Peyer's patch (tissue), 4 donors: ENCODE data around the gene PRSS57. TPM values are rescaled to one million over a fixed set of nuclear protein-coding genes. Genes with fewer than 3 reads are reported as not detected.
A peak's percentile ranks its signal among the peaks of the same experiment; 100 is the strongest.

Experiments used
- DNase-seq, 3 donors: peaks; one replicate each; pipeline ENCODE4 v3.0.0-alpha.2; 2017 to 2019
- H3K27ac ChIP-seq, 4 donors: fragments of 200-600 bp; sonication (generic); one replicate each; pipeline ENCODE4 v1.5.1; 2016 to 2019
- H3K27me3 ChIP-seq, 2 donors: fragments of 200-600 bp; sonication (generic); one replicate each; pipeline ENCODE4 v1.5.1; 2019
- H3K36me3 ChIP-seq, 3 donors: fragments of 200-600 bp; sonication (generic); one replicate each; pipeline ENCODE4 v1.5.1; 2016 to 2019
- H3K4me1 ChIP-seq, 4 donors: fragments of 200-600 bp; sonication (generic); one replicate each; pipeline ENCODE4 v1.5.1; 2016 to 2019
- H3K4me3 ChIP-seq, 4 donors: fragments of 200-600 bp; sonication (generic); 1 replicate in 3 of 4; 2 replicates in 1 of 4; pipeline ENCODE4 v1.5.1; 2016 to 2019; ENCODE audit warnings: mild to moderate bottlenecking in 1 of 4
- H3K9me3 ChIP-seq, 4 donors: fragments of 200-600 bp; sonication (generic); one replicate each; pipeline ENCODE4 v1.5.1; 2016 to 2019; ENCODE audit warnings: mild to moderate bottlenecking in 1 of 4
- POLR2A ChIP-seq, 2 donors: fragments of 450-650 bp; IDR thresholded peaks; one replicate each; pipeline ENCODE4 v1.5.1; 2017; ENCODE audit warnings: antibody characterized with exemption in 2 of 2, mild to moderate bottlenecking in 2 of 2, moderate library complexity in 2 of 2
- total RNA-seq, 4 donors: library from RNA; depleted of rRNA; stranded (reverse); fragments of >200 nt; gene quantifications; one replicate each; pipeline ENCODE4 v1.1.0, GENCODE V29; 2016
- TF ChIP-seq, protein P1 (sequence below), 6 experiments: fragments of 450-650 bp in 4 of 6; fragments of 200-600 bp in 2 of 6; sonication (generic) in 1 of 6; IDR thresholded peaks; one replicate each; pipeline ENCODE4 v1.5.1; 2017 to 2019; ENCODE audit warnings: antibody characterized with exemption in 6 of 6, mild to moderate bottlenecking in 3 of 6, moderate library complexity in 1 of 6

PRSS57 gene
- total RNA-seq, 4 donors from 2014 or later: not detected

DNA sequence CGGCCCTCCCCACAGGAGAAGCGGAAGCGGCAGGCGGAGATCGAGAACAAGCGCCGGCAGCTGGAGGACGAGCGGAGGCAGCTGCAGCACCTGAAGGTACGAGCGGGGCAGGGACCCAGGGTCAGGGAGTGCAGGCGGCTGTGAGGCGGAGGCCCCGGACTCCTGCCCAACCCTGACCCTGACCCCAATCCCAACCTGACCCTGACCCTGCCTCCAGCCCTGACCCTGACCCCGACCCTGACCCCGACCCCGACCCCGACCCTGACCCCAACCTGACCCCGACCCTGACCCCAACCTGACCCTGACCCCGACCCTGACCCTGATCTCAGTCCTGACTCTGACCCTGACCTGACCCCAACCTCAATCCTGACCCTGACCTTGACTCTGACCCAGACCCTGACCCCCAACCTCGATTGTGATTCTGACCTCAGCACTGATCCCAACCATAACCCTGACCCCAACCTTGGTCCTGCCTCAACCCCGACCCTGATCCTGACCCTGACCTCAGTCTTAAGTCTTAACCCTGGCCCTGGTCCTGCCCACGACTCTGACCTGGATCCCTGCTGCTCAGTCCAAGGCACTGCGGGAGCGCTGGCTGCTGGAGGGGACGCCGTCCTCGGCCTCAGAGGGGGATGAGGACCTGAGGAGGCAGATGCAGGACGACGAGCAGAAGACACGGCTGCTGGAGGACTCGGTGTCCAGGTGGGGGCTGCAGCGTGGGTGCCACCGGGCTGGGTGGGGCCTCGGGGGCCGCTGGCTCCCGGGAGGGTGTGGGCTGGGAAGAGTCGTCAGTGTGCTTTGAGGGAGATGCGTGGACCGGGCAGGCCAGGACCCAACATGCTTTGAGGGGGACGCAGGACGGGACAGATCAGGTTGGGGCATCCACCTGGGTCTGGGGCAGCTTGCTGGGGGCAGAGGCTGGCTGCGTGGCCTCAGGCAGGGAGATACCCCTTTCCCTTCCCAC is 32.0 kb upstream of the PRSS57 start:
- H3K27me3 ChIP-seq: no peaks in the 10 kb centered on the region
- no peak overlapping the region for H3K4me3 ChIP-seq
- no peak for DNase-seq

DNA sequence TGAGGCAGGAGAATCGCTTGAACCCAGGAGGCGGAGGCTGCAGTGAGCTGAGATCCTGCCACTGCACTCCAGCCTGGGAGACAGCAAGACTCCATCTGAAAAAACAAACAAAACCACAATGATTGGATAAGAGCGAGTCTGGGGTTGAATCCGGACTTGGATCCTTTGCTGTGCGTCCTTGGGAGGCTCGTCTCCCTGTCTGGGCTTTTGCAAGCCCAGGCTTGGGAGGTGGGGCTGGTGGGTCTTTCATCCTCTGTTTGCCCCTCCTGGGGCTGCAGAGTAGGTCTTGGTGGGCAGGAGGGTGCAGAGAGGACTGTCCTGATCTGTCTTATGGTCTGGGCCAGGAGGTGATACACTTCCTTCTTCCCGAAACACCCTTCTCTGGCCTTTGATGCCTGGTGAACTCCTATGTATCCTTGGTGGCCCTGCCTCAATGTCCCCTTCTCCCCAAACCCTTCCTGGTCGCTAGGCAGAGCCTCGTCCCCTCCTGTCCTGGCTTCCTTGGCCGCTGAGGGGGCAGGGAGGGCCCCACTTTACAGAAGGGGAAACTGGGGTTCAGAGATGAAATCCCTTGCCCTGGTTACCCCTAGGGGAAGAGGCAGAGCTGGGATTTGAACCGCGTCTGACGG is 30.3 kb upstream of the PRSS57 start:
- Histone ChIP-seq H3K36me3 (no peaks in the 10 kb centered on the region), H3K4me3 (no peak overlapping the region), H3K27me3 (no peaks in the 10 kb centered on the region), H3K9me3 (no peaks in the 10 kb centered on the region), H3K4me1 (peaks cover 0 to 10% (median 4%) of the 10 kb centered on the region in 4 donors), H3K27ac (no peak overlapping the region)
- DNase-seq: no peak
- TF ChIP-seq, protein P1, sequence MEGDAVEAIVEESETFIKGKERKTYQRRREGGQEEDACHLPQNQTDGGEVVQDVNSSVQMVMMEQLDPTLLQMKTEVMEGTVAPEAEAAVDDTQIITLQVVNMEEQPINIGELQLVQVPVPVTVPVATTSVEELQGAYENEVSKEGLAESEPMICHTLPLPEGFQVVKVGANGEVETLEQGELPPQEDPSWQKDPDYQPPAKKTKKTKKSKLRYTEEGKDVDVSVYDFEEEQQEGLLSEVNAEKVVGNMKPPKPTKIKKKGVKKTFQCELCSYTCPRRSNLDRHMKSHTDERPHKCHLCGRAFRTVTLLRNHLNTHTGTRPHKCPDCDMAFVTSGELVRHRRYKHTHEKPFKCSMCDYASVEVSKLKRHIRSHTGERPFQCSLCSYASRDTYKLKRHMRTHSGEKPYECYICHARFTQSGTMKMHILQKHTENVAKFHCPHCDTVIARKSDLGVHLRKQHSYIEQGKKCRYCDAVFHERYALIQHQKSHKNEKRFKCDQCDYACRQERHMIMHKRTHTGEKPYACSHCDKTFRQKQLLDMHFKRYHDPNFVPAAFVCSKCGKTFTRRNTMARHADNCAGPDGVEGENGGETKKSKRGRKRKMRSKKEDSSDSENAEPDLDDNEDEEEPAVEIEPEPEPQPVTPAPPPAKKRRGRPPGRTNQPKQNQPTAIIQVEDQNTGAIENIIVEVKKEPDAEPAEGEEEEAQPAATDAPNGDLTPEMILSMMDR (IDR thresholded peaks at IDR 0.05): no peak
- TF ChIP-seq POLR2A (IDR thresholded peaks at IDR 0.05): no peak

More for the DNA sequence above, 32.0 kb upstream of the PRSS57 start:
- H3K9me3 ChIP-seq: no peaks in the 10 kb centered on the region
- H3K27ac ChIP-seq: peak overlapping the region in 3 of 4 donors; percentile 22 to 73 (median 64)
- TF ChIP-seq, protein P1 (IDR thresholded peaks at IDR 0.05): no peak
- TF ChIP-seq POLR2A (IDR thresholded peaks at IDR 0.05): no peak
- peaks cover 0 to 9% (median 4%) of the 10 kb centered on the region in 4 donors for H3K4me1 ChIP-seq
- H3K36me3 ChIP-seq: no peaks in the 10 kb centered on the region

DNA sequence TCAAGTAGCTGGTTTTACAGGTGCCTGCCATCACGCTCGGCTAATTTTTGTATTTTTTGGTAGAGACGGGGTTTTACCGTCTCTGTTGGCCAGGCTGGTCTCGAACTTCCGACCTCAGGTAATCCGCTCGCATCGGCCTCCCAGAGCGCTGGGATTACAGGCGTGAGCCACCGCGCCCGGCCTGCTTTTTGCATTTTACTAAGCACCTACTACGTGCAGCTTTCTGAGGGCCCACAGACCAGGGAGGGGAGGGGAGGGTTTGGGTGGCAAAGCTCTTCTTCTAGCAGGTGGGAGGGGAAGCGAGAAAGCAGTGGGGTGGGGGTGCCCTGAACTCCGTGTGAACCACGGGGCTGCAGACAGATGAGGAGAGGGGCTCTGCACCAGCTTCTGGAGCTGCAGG is 28.5 kb upstream of the PRSS57 start:
- no peak for DNase-seq
- H3K9me3 ChIP-seq: no peaks in the 10 kb centered on the region

DNA sequence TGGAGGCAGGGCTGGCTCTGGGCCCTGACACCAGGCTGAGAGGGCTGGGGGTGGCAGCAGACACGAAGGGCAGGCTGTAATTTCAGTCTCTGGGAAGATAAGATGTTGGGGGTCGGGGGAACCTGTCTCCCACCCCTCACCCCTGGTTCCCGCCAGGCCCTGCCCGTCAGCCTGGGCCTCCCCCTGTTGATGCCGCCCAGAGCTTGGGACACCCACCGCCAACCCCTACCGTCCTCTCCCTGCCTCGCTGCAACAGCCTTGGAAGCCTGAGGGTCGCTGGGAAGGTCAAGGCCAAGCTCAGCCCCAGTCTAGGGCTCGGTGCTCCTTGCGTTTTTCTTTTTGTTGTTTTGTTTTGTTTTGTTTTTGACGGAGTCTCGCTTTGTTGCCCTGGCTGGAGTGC is 28.0 kb upstream of the PRSS57 start:
- Histone ChIP-seq H3K27me3 (peaks cover 0 to 12% of the 10 kb centered on the region in 2 donors), H3K36me3 (no peaks in the 10 kb centered on the region), H3K9me3 (no peaks in the 10 kb centered on the region), H3K27ac (no peak overlapping the region), H3K4me1 (peaks cover 0 to 10% (median 4%) of the 10 kb centered on the region in 4 donors), H3K4me3 (no peak overlapping the region)
- TF ChIP-seq POLR2A (IDR thresholded peaks at IDR 0.05): no peak
- TF ChIP-seq, protein P1 (IDR thresholded peaks at IDR 0.05): no peak
- no peak for DNase-seq

More for the DNA sequence above, 28.5 kb upstream of the PRSS57 start:
- Histone ChIP-seq H3K27me3 (peaks cover 0 to 12% of the 10 kb centered on the region in 2 donors), H3K4me3 (no peak overlapping the region), H3K27ac (no peak overlapping the region), H3K36me3 (no peaks in the 10 kb centered on the region), H3K4me1 (peaks cover 0 to 10% (median 4%) of the 10 kb centered on the region in 4 donors)
- no peak for TF ChIP-seq POLR2A (IDR thresholded peaks at IDR 0.05)
- TF ChIP-seq, protein P1 (IDR thresholded peaks at IDR 0.05): no peak

DNA sequence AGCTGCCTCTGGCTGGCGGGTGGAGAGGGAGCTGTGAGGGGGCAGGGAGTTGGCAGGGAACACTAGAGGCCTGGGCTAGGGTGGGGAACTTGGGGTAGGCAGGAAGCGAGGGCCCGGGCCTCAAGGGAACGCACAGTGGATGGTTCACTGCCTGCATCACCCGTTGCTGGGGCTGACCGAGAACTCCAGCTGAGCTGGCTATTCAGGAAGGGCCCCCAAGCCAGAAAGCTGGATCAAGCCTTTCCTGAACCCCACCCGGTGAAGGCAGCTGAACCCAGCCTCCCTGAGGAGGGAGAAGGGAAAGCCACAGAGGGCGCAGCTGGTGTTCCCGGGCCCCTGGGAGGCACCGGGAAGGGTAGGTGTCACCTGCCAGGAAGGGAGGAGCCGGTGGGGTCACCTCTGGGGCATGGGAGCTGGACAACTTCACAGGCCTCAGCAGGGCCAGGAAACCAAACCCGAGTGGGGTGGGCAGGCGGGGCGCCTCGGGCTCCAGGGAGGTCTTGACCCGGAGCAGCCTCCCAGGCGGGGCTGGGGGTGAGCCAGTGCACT is 27.4 kb upstream of the PRSS57 start:
- no peak for TF ChIP-seq POLR2A (IDR thresholded peaks at IDR 0.05)
- TF ChIP-seq, protein P1 (IDR thresholded peaks at IDR 0.05): no peak
- no peaks in the 10 kb centered on the region for H3K36me3 ChIP-seq
- H3K27ac ChIP-seq: no peak overlapping the region
- H3K4me1 ChIP-seq: peaks cover 0 to 10% (median 4%) of the 10 kb centered on the region in 4 donors
- H3K9me3 ChIP-seq: no peaks in the 10 kb centered on the region
- DNase-seq: no peak
- H3K4me3 ChIP-seq: no peak overlapping the region
- peaks cover 0 to 12% of the 10 kb centered on the region in 2 donors for H3K27me3 ChIP-seq
